ENCODE results near the gene COX10.
"Not testable (repeated sequence)": the region's sequence is repeated elsewhere in the genome, so short reads cannot be mapped to it uniquely, and the experiment has no call there.

DNA sequence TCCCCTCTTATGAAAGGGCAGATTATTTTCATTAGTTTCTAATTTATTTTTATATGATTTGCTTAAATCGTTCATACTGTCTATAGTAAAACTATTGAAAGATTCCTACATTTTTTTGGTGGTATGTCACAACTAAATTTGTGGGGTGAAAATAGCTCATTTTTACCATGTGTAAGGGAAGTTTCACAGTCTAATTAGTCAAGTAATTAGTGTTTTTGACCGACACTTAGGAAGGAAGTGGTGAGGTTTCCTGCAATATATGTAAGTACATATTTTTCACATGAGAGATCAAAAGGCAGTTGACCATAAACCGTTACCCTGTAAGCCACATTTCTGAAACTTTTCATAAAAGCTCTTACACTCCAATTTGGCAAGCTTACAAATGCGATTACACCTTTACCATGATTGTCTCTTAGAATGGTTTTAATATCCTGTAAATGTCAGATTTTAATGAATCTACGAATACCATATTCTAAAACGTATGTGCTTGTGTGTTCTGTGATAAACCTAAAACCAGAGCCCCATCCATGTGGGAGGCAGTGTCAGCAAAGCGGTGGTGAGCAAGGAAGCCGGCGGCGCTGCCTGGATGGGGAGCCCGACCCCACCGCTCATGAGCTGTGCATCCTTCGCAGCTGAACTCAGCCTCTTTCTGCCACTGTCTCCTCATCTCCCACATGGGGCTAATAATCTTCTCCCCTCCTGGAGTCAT is 123.5 kb downstream of the COX10 start:
- TF ChIP-seq, protein P1, sequence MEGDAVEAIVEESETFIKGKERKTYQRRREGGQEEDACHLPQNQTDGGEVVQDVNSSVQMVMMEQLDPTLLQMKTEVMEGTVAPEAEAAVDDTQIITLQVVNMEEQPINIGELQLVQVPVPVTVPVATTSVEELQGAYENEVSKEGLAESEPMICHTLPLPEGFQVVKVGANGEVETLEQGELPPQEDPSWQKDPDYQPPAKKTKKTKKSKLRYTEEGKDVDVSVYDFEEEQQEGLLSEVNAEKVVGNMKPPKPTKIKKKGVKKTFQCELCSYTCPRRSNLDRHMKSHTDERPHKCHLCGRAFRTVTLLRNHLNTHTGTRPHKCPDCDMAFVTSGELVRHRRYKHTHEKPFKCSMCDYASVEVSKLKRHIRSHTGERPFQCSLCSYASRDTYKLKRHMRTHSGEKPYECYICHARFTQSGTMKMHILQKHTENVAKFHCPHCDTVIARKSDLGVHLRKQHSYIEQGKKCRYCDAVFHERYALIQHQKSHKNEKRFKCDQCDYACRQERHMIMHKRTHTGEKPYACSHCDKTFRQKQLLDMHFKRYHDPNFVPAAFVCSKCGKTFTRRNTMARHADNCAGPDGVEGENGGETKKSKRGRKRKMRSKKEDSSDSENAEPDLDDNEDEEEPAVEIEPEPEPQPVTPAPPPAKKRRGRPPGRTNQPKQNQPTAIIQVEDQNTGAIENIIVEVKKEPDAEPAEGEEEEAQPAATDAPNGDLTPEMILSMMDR (conservative IDR thresholded peaks at IDR 0.05; ENCODE audit: low read length) = not testable (repeated sequence)
- not testable (repeated sequence) for TF ChIP-seq EZH2phosphoT487 (IDR thresholded peaks at IDR 0.05; ENCODE audit: borderline replicate concordance, low read depth, low read length)

Measured in OCI-LY7 (cell line).